PC-3 (cell line): Measurements from ENCODE around the gene BCL3.

Source experiments
- CTCF ChIP-seq: fragments of 300-600 bp; sonication (generic); conservative IDR thresholded peaks from 2 replicates; pipeline ENCODE4 v1.5.1; 2017; ENCODE audit warnings: antibody characterized with exemption, low read depth, mild to moderate bottlenecking, low read length
- EZH2 ChIP-seq: fragments of 300-600 bp; sonication (generic); IDR thresholded peaks from one replicate; pipeline ENCODE4 v1.6.1; 2017; ENCODE audit warnings: antibody characterized with exemption, mild to moderate bottlenecking, low read length; ENCODE audit not compliant: unreplicated experiment

GRCh38 chr19:44775676-44776240 is 27.2 kb downstream of the BCL3 start:
- TF ChIP-seq CTCF (no peak), EZH2 (no peak)
